Ovary (tissue), 3 donors: ENCODE measurements around the gene TNRC6B.

Source experiments
- EP300 ChIP-seq: sonication (generic); formaldehyde crosslinking; IDR thresholded peaks from one replicate; pipeline ENCODE4 v1.6.1; 2017; ENCODE audit warnings: antibody characterized with exemption
- POLR2A ChIP-seq: fragments of 450-650 bp; IDR thresholded peaks from one replicate; pipeline ENCODE4 v1.6.1; 2017; ENCODE audit warnings: antibody characterized with exemption, mild to moderate bottlenecking, moderate library complexity
- TF ChIP-seq, protein P1 (sequence below), 3 donors: fragments of 450-650 bp in 2 of 3; fragments of 200-600 bp in 1 of 3; IDR thresholded peaks; one replicate each; pipeline versions ENCODE4 v1.5.1 to v1.8.0; 2016 to 2022; ENCODE audit warnings: antibody characterized with exemption in 3 of 3, mild to moderate bottlenecking in 1 of 3
- donor health status: DM: no; HTN: no; CAD: no.

DNA sequence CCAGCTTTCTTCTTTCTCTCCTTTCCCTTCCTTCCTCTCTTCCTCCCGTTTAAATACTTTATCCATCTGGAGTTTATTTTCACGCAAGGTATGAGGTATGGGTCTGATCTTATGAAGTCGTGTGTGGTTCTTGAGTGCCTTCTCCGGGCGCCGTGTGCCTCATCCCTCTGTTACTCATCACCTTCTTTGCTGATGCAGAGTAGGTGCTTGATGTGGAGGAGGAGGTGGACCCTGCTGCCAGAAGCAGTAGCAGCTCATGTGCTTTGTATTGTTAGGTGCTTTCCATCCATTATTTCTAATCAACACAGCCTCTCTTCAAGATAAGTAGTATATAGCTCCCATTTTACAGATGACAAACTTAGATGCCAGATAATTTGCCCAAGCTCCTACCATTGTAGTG, 47.0 kb downstream of the TNRC6B start:
- TF ChIP-seq POLR2A (no peak), EP300 (no peak)
- TF ChIP-seq, protein P1, sequence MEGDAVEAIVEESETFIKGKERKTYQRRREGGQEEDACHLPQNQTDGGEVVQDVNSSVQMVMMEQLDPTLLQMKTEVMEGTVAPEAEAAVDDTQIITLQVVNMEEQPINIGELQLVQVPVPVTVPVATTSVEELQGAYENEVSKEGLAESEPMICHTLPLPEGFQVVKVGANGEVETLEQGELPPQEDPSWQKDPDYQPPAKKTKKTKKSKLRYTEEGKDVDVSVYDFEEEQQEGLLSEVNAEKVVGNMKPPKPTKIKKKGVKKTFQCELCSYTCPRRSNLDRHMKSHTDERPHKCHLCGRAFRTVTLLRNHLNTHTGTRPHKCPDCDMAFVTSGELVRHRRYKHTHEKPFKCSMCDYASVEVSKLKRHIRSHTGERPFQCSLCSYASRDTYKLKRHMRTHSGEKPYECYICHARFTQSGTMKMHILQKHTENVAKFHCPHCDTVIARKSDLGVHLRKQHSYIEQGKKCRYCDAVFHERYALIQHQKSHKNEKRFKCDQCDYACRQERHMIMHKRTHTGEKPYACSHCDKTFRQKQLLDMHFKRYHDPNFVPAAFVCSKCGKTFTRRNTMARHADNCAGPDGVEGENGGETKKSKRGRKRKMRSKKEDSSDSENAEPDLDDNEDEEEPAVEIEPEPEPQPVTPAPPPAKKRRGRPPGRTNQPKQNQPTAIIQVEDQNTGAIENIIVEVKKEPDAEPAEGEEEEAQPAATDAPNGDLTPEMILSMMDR (IDR thresholded peaks at IDR 0.05) = no peak
